ENCODE data around the gene MYBL2.

DNA sequence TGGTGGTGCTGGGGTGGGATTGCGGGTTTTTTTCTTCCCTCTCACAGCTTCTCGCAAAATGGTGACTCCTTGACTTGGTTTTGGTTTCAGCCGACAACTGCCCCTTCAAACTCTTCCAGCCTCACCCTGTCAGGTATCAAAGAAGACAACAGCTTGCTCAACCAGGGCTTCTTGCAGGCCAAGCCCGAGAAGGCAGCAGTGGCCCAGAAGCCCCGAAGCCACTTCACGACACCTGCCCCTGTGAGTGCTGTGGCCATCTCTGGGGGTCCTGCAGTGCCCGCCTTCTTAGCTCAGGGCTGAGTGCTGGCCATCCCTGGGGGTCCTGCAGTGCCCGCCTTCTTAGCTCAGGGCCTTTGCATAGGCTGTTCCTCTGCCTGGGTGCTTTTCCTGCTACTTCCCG is 48.1 kb downstream of the MYBL2 start:
- TF ChIP-seq POLR2A (IDR thresholded peaks at IDR 0.05), result no peak
- no peak for TF ChIP-seq CTCF (IDR thresholded peaks at IDR 0.05)

All from adrenal gland (tissue), 5 donors.